HG03460 (cell line): ENCODE measurements around the gene RBM8A.
"Not testable (repeated sequence)": the region's sequence is repeated elsewhere in the genome, so short reads cannot be mapped to it uniquely, and the experiment has no call there.

Source experiments
- ATAC-seq: cut with Tn5 transposase; IDR thresholded peaks from one replicate; pipeline ENCODE4 v1.9.1; 2021; ENCODE audit not compliant: unreplicated experiment

RBM8A gene

GRCh38 chr1:145956781-145957442 lies 29.6 kb upstream of the RBM8A start:
- ATAC-seq: no peak

- ATAC-seq: no peak
Observed at GRCh38 chr1:145956361-145956760, 29.1 kb upstream of the RBM8A start.

- ATAC-seq: no peak
Observed at GRCh38 chr1:145955436-145955835, 28.2 kb upstream of the RBM8A start.

- no peak for ATAC-seq
Observed at GRCh38 chr1:145953861-145954260, 26.6 kb upstream of the RBM8A start.

- ATAC-seq: no peak
Observed at GRCh38 chr1:145952903-145953302, 25.6 kb upstream of the RBM8A start.

- ATAC-seq: no peak
Observed at GRCh38 chr1:145951526-145951925, 24.2 kb upstream of the RBM8A start.

GRCh38 chr1:145949219-145949618 lies 21.9 kb upstream of the RBM8A start:
- ATAC-seq: no peak

- ATAC-seq: no peak
Observed at GRCh38 chr1:145947551-145947950, 20.3 kb upstream of the RBM8A start.

- ATAC-seq: no peak
Observed at GRCh38 chr1:145946477-145946986, 19.2 kb upstream of the RBM8A start.

GRCh38 chr1:145944532-145944931 lies 17.2 kb upstream of the RBM8A start:
- no peak for ATAC-seq

GRCh38 chr1:145942871-145943270 lies 15.6 kb upstream of the RBM8A start:
- no peak for ATAC-seq

GRCh38 chr1:145942405-145942804 lies 15.1 kb upstream of the RBM8A start:
- ATAC-seq: no peak

- ATAC-seq: no peak
Observed at GRCh38 chr1:145937436-145937835, 10.2 kb upstream of the RBM8A start.

GRCh38 chr1:145936247-145936646 lies 9.0 kb upstream of the RBM8A start:
- no peak for ATAC-seq

GRCh38 chr1:145935708-145936107 lies 8.4 kb upstream of the RBM8A start:
- ATAC-seq: no peak

GRCh38 chr1:145932522-145933009 lies 5.3 kb upstream of the RBM8A start:
- ATAC-seq: not testable (repeated sequence)

GRCh38 chr1:145927916-145928643 lies 796 bp upstream of the RBM8A start:
- ATAC-seq: no peak

- ATAC-seq: peak; percentile 7
Observed at GRCh38 chr1:145926686-145927062, 610 bp downstream of the RBM8A start.

GRCh38 chr1:145922266-145922665 lies 5.0 kb downstream of the RBM8A start:
- no peak for ATAC-seq

- ATAC-seq: not testable (repeated sequence)
Observed at GRCh38 chr1:145920297-145920696, 7.0 kb downstream of the RBM8A start.

GRCh38 chr1:145918992-145919939 lies 8.0 kb downstream of the RBM8A start:
- peak; percentile 83 for ATAC-seq
